Effector CD4-positive, alpha-beta T cell (primary cell): ENCODE measurements around the gene HOXD13.
A peak's percentile ranks its signal among the peaks of the same experiment; 100 is the strongest.

Source experiments
- DNase-seq: peaks from one replicate; pipeline ENCODE4 v3.0.0-alpha.2; 2020

The HOXD13 gene

GRCh38 chr2:176132205-176133171 is 40.0 kb downstream of the HOXD13 start:
- no peak for DNase-seq

- no peak for DNase-seq
These were observed 40.9 kb downstream of the HOXD13 start for GRCh38 chr2:176133389-176133788.

GRCh38 chr2:176134035-176134434 is 41.5 kb downstream of the HOXD13 start:
- DNase-seq, result no peak

- DNase-seq, result no peak
These were observed 42.5 kb downstream of the HOXD13 start for GRCh38 chr2:176135035-176135440.

GRCh38 chr2:176136374-176137251 is 44.1 kb downstream of the HOXD13 start:
- no peak for DNase-seq

- no peak for DNase-seq
These were observed 44.7 kb downstream of the HOXD13 start for GRCh38 chr2:176137252-176137580.

GRCh38 chr2:176137906-176138305 is 45.4 kb downstream of the HOXD13 start:
- DNase-seq, result no peak

GRCh38 chr2:176138526-176138922 is 46.0 kb downstream of the HOXD13 start:
- no peak for DNase-seq

- DNase-seq, result no peak
These were observed 46.6 kb downstream of the HOXD13 start for GRCh38 chr2:176138923-176139660.

- no peak for DNase-seq
These were observed 47.4 kb downstream of the HOXD13 start for GRCh38 chr2:176139661-176140512.

- DNase-seq, result peak; percentile 30
These were observed 48.2 kb downstream of the HOXD13 start for GRCh38 chr2:176140513-176141317.

GRCh38 chr2:176142281-176142680 is 49.8 kb downstream of the HOXD13 start:
- no peak for DNase-seq
